ENCODE results near the gene SAMSN1. TPM values are rescaled to one million over a fixed set of nuclear protein-coding genes. Genes with fewer than 3 reads are reported as not detected.

The SAMSN1 gene
- total and polyA plus RNA-seq, 2 of the 8 experiments (the other 6 are each of a cell fraction or from before 2014, with no cell fraction given) = 0.50 to 3.0 TPM

DNA sequence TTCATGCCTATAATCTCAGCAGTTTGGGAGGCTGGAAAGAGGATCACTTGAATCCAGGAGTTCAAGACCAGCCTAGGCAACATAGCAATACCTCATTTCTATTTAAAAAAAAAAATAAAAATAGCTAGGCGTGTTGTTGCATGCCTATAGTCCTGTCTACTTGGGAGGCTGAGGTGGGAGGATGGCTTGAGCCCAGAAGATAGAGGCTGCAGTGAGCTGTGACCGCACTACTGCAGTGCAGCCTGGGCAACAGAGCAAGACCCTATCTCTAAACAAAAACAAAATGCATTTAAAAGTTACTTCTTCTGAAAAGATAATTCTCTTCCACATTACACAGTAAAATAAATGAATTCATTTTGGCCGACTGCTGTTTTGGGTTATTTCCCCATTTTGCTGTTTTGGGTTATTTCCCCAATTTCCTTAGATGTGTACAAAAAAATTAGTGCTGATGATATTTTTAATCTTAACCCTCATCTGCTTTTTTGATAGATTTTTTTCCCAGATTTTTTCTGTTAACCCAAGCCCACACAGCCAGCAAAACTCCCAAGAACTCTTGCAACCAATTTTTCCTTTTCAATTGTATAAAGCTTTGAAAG is 23.0 kb upstream of the SAMSN1 start:
- TF ChIP-seq RFX5 (IDR thresholded peaks at IDR 0.05; ENCODE audit: borderline replicate concordance, low read depth, low read length) = no peak
- no peak for TF ChIP-seq CBX8 (IDR thresholded peaks at IDR 0.05; ENCODE audit: borderline replicate concordance, low read depth, low read length)
- TF ChIP-seq CHD1 (IDR thresholded peaks at IDR 0.05; ENCODE audit: low read depth, low read length) = no peak
- no peak for TF ChIP-seq SIRT6 (IDR thresholded peaks at IDR 0.05; ENCODE audit: low read length)
- no peak for TF ChIP-seq RAD21 (IDR thresholded peaks at IDR 0.05 in 1 of 2, conservative IDR thresholded peaks at IDR 0.05 in 1 of 2; ENCODE audit: low read depth in 2 of 2, low read length in 2 of 2)
- no peak for TF ChIP-seq BCL11A (IDR thresholded peaks at IDR 0.05; ENCODE audit: low read depth in 2 of 2, low read length in 2 of 2)
- no peak overlapping the region for H3K18ac ChIP-seq (ENCODE audit: extremely low read depth, low read length)

More for the DNA sequence above, 23.0 kb upstream of the SAMSN1 start:
- H2BK20ac ChIP-seq (ENCODE audit: low read length) = no peak overlapping the region
- no peak overlapping the region for H3K23ac ChIP-seq (ENCODE audit: insufficient read length)
- H3K9me3 ChIP-seq (ENCODE audit: insufficient read depth in 2 of 2, low read depth in 1 of 2, low read length in 1 of 2) = no peaks in the 10 kb centered on the region
- H2BK12ac ChIP-seq (ENCODE audit: low read depth, low read length) = no peak overlapping the region
- H4K20me1 ChIP-seq (replicated peaks in 1 of 2; ENCODE audit: control insufficient read depth in 1 of 2, insufficient read depth in 2 of 2, low read length in 2 of 2) = no peaks in the 10 kb centered on the region
- H2AK5ac ChIP-seq (ENCODE audit: low read depth, low read length) = no peak overlapping the region
- FAIRE-seq (no peak), DNase-seq (ENCODE audit: low read depth in 1 of 2, low spot score in 2 of 2) (no peak)
- H3K27ac ChIP-seq (ENCODE audit: low read depth, low read length) = no peak overlapping the region
- H3K36me3 ChIP-seq (ENCODE audit: control insufficient read depth in 2 of 4, insufficient read depth in 4 of 4, low read length in 3 of 4) = no peaks in the 10 kb centered on the region
- H3K27me3 ChIP-seq (replicated peaks in 1 of 4; ENCODE audit: control insufficient read depth in 3 of 4, extremely low read depth in 1 of 4, insufficient read depth in 3 of 4, low read length in 3 of 4) = no peaks in the 10 kb centered on the region
- no peak overlapping the region for H3K14ac ChIP-seq (ENCODE audit: insufficient read length)
- no peak overlapping the region for H4K91ac ChIP-seq (replicated peaks; ENCODE audit: insufficient read length, low read length)
- H3K79me1 ChIP-seq (ENCODE audit: low read depth, low read length) = no peaks in the 10 kb centered on the region
- no peak overlapping the region for H2BK15ac ChIP-seq (ENCODE audit: low read length)
- H3K4me2 ChIP-seq (ENCODE audit: insufficient read depth in 1 of 2, low read depth in 2 of 2, low read length in 2 of 2) = no peak overlapping the region
- no peak overlapping the region for H3K4me3 ChIP-seq (ENCODE audit: extremely low read depth in 1 of 4, insufficient read depth in 2 of 4, low read depth in 3 of 4, low read length in 4 of 4)
- H2BK5ac ChIP-seq (ENCODE audit: low read depth, low read length) = no peak overlapping the region
- H4K8ac ChIP-seq (ENCODE audit: extremely low read depth, insufficient read depth, low read length) = no peak overlapping the region
- no peaks in the 10 kb centered on the region for H3K23me2 ChIP-seq (ENCODE audit: low read depth, low read length)
- no peak overlapping the region for H3K4ac ChIP-seq (replicated peaks; ENCODE audit: insufficient read length, low read depth, low read length)
- POLR2A ChIA-PET (ENCODE audit: partially characterized antibody) = no interaction called here
- no peaks in the 10 kb centered on the region for H3K79me2 ChIP-seq (ENCODE audit: control insufficient read depth in 1 of 2, insufficient read depth in 2 of 2, low read length in 2 of 2)
- H2AFZ ChIP-seq (ENCODE audit: low read length) = no peak overlapping the region
- H3K9ac ChIP-seq (replicated peaks in 1 of 4; ENCODE audit: extremely low read depth in 1 of 4, low read depth in 3 of 4, low read length in 3 of 4) = no peak overlapping the region
- H3K56ac ChIP-seq (replicated peaks; ENCODE audit: insufficient read length, low read depth, low read length) = no peak overlapping the region
- no peak overlapping the region for H2BK120ac ChIP-seq (replicated peaks; ENCODE audit: low read depth, low read length)
- H3K4me1 ChIP-seq (replicated peaks in 1 of 4; ENCODE audit: control insufficient read depth in 3 of 4, insufficient read depth in 4 of 4, low read length in 3 of 4) = no peaks in the 10 kb centered on the region
- no peak overlapping the region for H4K5ac ChIP-seq (ENCODE audit: insufficient read length, low read depth, low read length)
- 81% methylated on average over 3 of the region's 3 CpGs; no CpG with 5 or more reads in 1 of the 2 experiments for WGBS, 2 experiments (ENCODE audit: extremely low coverage in 1 of 2, insufficient coverage in 1 of 2, insufficient read length in 1 of 2, insufficient replicate concordance in 2 of 2, low coverage in 1 of 2, low lambda C conversion rate in 2 of 2, missing lambda C conversion rate in 1 of 2)
- CTCF ChIA-PET (ENCODE audit: partially characterized antibody) = interaction anchor here (0.6 to 1.2 kb wide), 2 partner anchors 130 to 1423 kb away, joined by 3 to 4 read pairs; no protein-coding TSS in a partner anchor

All from H1 (cell line).